Astrocyte (in vitro differentiated cells and primary cell): Measurements from ENCODE around the gene LHPP. TPM values are rescaled to one million over a fixed set of nuclear protein-coding genes. Genes with fewer than 3 reads are reported as not detected.
A peak's percentile ranks its signal among the peaks of the same experiment; 100 is the strongest.

Source experiments
- DNase-seq: peaks from one replicate; pipeline ENCODE4 v3.0.0-alpha.2; 2010; ENCODE audit warnings: low read depth
- FAIRE-seq: peaks from 2 replicates; lab custom pipeline; 2011; peaks lifted over from hg19 to GRCh38; lab: Jason Lieb, UNC
- H2AFZ ChIP-seq: 2 replicates; pipeline ENCODE4 v1.6.0; 2012; ENCODE audit warnings: low read depth, low read length, inconsistent platforms
- H3K27ac ChIP-seq: 2 replicates; pipeline ENCODE4 v1.5.1; 2011; ENCODE audit warnings: low read depth, low read length, inconsistent platforms
- H3K27me3 ChIP-seq: 2 replicates; pipeline ENCODE4 v1.6.0; 2011; ENCODE audit warnings: low read length, inconsistent platforms; ENCODE audit not compliant: insufficient read depth
- H3K36me3 ChIP-seq: 2 replicates; pipeline ENCODE4 v1.5.1; 2011; ENCODE audit warnings: low read length, inconsistent platforms; ENCODE audit not compliant: insufficient read depth
- H3K4me1 ChIP-seq: 2 replicates; pipeline ENCODE4 v1.5.1; 2011; ENCODE audit warnings: low read length, inconsistent platforms; ENCODE audit not compliant: insufficient read depth
- H3K4me2 ChIP-seq: 2 replicates; pipeline ENCODE4 v1.6.0; 2012; ENCODE audit warnings: low read length, inconsistent platforms
- H3K4me3 ChIP-seq: 2 replicates; pipeline ENCODE4 v1.5.1; 2011; ENCODE audit warnings: low read depth, mild to moderate bottlenecking, low read length, inconsistent platforms; ENCODE audit not compliant: insufficient read depth
- H3K79me2 ChIP-seq: 2 replicates; pipeline ENCODE4 v1.6.0; 2012; ENCODE audit warnings: mild to moderate bottlenecking, low read length, inconsistent platforms; ENCODE audit not compliant: insufficient read depth
- H3K9ac ChIP-seq: 2 replicates; pipeline ENCODE4 v1.6.0; 2012; ENCODE audit warnings: mild to moderate bottlenecking, low read length, inconsistent platforms
- H3K9me3 ChIP-seq: 2 replicates; pipeline ENCODE4 v1.5.1; 2012; ENCODE audit warnings: low read depth, mild to moderate bottlenecking, low read length, inconsistent platforms; ENCODE audit not compliant: insufficient read depth
- H4K20me1 ChIP-seq: 2 replicates; pipeline ENCODE4 v1.6.0; 2012; ENCODE audit warnings: low read length, inconsistent platforms; ENCODE audit not compliant: insufficient read depth
- H3K27ac Mint-ChIP-seq: one replicate; pipeline ENCODE4 v1.8.0; 2021; ENCODE audit warnings: mild to moderate bottlenecking, mixed read lengths; ENCODE audit not compliant: unreplicated experiment
- H3K27me3 Mint-ChIP-seq: one replicate; pipeline ENCODE4 v1.8.0; 2021; ENCODE audit warnings: low read depth, mixed read lengths; ENCODE audit not compliant: unreplicated experiment
- H3K36me3 Mint-ChIP-seq: one replicate; pipeline ENCODE4 v1.8.0; 2021; ENCODE audit warnings: low read depth, mixed read lengths; ENCODE audit not compliant: unreplicated experiment
- H3K4me1 Mint-ChIP-seq: one replicate; pipeline ENCODE4 v1.8.0; 2021; ENCODE audit warnings: low read depth, mixed read lengths; ENCODE audit not compliant: unreplicated experiment
- H3K4me3 Mint-ChIP-seq: one replicate; pipeline ENCODE4 v1.8.0; 2021; ENCODE audit warnings: mild to moderate bottlenecking, moderate library complexity, mixed read lengths; ENCODE audit not compliant: unreplicated experiment
- H3K9me3 Mint-ChIP-seq: one replicate; pipeline ENCODE4 v1.8.0; 2021; ENCODE audit warnings: mild to moderate bottlenecking, mixed read lengths; ENCODE audit not compliant: unreplicated experiment
- EZH2 ChIP-seq: IDR thresholded peaks from 2 replicates; pipeline ENCODE4 v1.6.1; 2012; ENCODE audit warnings: mild to moderate bottlenecking, low read length, inconsistent platforms; ENCODE audit not compliant: insufficient read depth
- total RNA-seq: library from RNA; stranded (reverse); gene quantifications from 2 replicates; pipeline ENCODE4 v1.2.1, GENCODE V29; 2021
- TF ChIP-seq, protein P1 (sequence below): IDR thresholded peaks from 2 replicates; pipeline ENCODE4 v1.5.1; 2011; ENCODE audit warnings: low read depth, mild to moderate bottlenecking, inconsistent platforms, low read length, moderate library complexity; ENCODE audit not compliant: insufficient read depth

Gene LHPP
- total RNA-seq, 1 donor from 2014 or later, result 6.9 TPM

DNA sequence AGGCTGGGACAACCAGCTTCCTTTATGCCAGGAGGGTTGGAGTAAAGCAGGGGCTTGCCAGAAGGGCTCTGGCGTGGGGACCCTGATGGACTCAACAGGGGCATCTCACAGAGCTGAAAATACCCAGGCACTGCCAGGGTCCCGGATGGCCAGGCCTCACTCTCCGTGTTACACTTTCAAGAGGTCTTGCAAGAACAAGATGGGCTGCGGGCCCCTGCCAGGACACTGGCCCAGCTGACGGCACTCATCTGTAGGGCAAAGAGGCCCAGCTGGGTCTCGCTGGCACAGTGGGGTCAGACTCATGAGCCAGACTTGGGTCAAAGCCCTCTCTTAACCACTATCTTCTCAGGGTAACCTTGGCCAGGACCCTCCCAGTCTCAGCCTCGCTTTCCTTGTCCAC is 191.7 kb downstream of the LHPP start:
- Mint-ChIP-seq H3K4me3 (no peak overlapping the region), H3K4me1 (peaks cover 31% of the 10 kb centered on the region), H3K27ac (no peak overlapping the region), H3K9me3 (no peaks in the 10 kb centered on the region), H3K36me3 (peaks cover 11% of the 10 kb centered on the region), H3K27me3 (no peaks in the 10 kb centered on the region)
- H2AFZ ChIP-seq, result no peak overlapping the region
- TF ChIP-seq EZH2, result no peak
- TF ChIP-seq, protein P1, sequence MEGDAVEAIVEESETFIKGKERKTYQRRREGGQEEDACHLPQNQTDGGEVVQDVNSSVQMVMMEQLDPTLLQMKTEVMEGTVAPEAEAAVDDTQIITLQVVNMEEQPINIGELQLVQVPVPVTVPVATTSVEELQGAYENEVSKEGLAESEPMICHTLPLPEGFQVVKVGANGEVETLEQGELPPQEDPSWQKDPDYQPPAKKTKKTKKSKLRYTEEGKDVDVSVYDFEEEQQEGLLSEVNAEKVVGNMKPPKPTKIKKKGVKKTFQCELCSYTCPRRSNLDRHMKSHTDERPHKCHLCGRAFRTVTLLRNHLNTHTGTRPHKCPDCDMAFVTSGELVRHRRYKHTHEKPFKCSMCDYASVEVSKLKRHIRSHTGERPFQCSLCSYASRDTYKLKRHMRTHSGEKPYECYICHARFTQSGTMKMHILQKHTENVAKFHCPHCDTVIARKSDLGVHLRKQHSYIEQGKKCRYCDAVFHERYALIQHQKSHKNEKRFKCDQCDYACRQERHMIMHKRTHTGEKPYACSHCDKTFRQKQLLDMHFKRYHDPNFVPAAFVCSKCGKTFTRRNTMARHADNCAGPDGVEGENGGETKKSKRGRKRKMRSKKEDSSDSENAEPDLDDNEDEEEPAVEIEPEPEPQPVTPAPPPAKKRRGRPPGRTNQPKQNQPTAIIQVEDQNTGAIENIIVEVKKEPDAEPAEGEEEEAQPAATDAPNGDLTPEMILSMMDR, result no peak
- FAIRE-seq (no peak), DNase-seq (no peak)
- no peaks in the 10 kb centered on the region for H3K27me3 ChIP-seq
- no peaks in the 10 kb centered on the region for H3K36me3 ChIP-seq
- no peaks in the 10 kb centered on the region for H3K9me3 ChIP-seq
- H3K9ac ChIP-seq, result no peak overlapping the region
- no peak overlapping the region for H3K27ac ChIP-seq
- no peak overlapping the region for H3K4me2 ChIP-seq
- peaks cover 23% of the 10 kb centered on the region for H3K4me1 ChIP-seq
- no peak overlapping the region for H3K4me3 ChIP-seq
- H3K79me2 ChIP-seq, result peaks cover 2% of the 10 kb centered on the region
- peaks cover 29% of the 10 kb centered on the region for H4K20me1 ChIP-seq

GRCh38 chr10:124653811-124654651 is 192.4 kb downstream of the LHPP start:
- no peaks in the 10 kb centered on the region for H3K36me3 ChIP-seq
- FAIRE-seq, result no peak
- Mint-ChIP-seq H3K9me3 (no peaks in the 10 kb centered on the region), H3K4me3 (no peak overlapping the region), H3K4me1 (peaks cover 24% of the 10 kb centered on the region), H3K27me3 (no peaks in the 10 kb centered on the region), H3K27ac (no peak overlapping the region), H3K36me3 (peaks cover 11% of the 10 kb centered on the region)
- peaks cover 2% of the 10 kb centered on the region for H3K79me2 ChIP-seq
- H3K4me3 ChIP-seq, result no peak overlapping the region
- H3K9me3 ChIP-seq, result no peaks in the 10 kb centered on the region
- H3K27ac ChIP-seq, result no peak overlapping the region
- H3K4me1 ChIP-seq, result peaks cover 16% of the 10 kb centered on the region
- no peak overlapping the region for H3K4me2 ChIP-seq
- H4K20me1 ChIP-seq, result peaks cover 30% of the 10 kb centered on the region
- peak; percentile 18 for DNase-seq
- H3K9ac ChIP-seq, result no peak overlapping the region
- H2AFZ ChIP-seq, result peak overlapping the region; percentile 46
- no peak for TF ChIP-seq EZH2
- TF ChIP-seq, protein P1, result no peak
- no peaks in the 10 kb centered on the region for H3K27me3 ChIP-seq

DNA sequence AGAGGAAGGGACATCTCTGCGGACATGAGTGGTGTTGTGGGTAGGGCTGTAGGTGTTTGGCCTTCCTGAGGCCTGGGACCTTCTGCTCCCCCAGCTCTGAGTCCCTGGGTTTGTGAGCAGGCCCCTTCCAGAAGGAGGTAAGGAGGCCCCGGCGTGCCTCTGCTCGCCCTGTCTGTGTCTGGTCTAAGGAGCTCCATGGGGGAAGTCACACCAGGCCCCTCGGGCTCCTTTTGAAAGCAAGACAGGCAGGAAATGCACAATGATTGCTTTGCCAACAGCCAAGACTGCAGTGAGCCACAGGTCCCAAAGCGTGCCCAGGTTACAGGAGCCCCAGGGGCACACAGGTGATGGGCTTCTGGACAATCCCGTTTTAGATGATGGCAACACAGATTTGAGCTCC is 193.1 kb downstream of the LHPP start:
- no peak for DNase-seq
- Mint-ChIP-seq H3K27ac (no peak overlapping the region), H3K27me3 (no peaks in the 10 kb centered on the region), H3K4me3 (no peak overlapping the region), H3K9me3 (no peaks in the 10 kb centered on the region), H3K36me3 (peaks cover 11% of the 10 kb centered on the region), H3K4me1 (peaks cover 19% of the 10 kb centered on the region)
- Histone ChIP-seq H4K20me1 (peaks cover 32% of the 10 kb centered on the region), H3K79me2 (no peaks in the 10 kb centered on the region), H3K36me3 (no peaks in the 10 kb centered on the region), H3K27ac (no peak overlapping the region), H3K9me3 (no peaks in the 10 kb centered on the region), H2AFZ (no peak overlapping the region), H3K4me1 (peaks cover 12% of the 10 kb centered on the region), H3K4me2 (no peak overlapping the region), H3K4me3 (no peak overlapping the region), H3K27me3 (no peaks in the 10 kb centered on the region), H3K9ac (no peak overlapping the region)
- TF ChIP-seq EZH2, result no peak
- TF ChIP-seq, protein P1, result no peak
- no peak for FAIRE-seq
